Measurements from ENCODE around the gene MYO1D. TPM values are rescaled to one million over a fixed set of nuclear protein-coding genes. Genes with fewer than 3 reads are reported as not detected.

MYO1D gene
- total and polyA plus RNA-seq, 5 experiments from 2014 or later: 1.3 to 9.7 (median 3.1) TPM

DNA sequence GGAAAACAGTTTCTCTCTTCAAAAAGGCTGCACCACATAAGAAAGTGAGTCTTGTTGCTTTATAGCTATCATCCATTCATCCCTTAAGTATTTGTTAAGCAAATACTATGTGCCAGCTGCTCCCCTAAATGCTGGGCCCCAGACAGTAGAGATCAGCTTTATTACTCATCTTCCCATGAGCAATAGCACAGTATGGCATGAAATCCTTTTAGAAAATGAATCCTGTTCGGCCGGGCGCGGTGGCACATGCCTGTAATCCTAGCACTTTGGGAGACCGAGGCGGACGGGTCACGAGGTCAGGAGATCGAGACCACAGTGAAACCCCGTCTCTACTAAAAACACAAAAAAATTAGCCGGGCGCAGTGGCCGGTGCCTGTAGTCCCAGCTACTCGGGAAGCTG is 99.5 kb downstream of the MYO1D start:
- ATAC-seq: no peak
- Mint-ChIP-seq H3K36me3 (peaks cover 0 to 3% (median 3%) of the 10 kb centered on the region in 3 donors), H3K4me1 (no peaks in the 10 kb centered on the region), H3K27me3 (peaks cover 0 to 2% (median 0%) of the 10 kb centered on the region in 5 donors), H3K9me3 (peaks cover 0 to 2% (median 0%) of the 10 kb centered on the region in 9 donors), H3K4me3 (no peak overlapping the region), H3K27ac (no peak overlapping the region)
- POLR2A ChIA-PET: no interaction called here
- DNase-seq: no peak

DNA sequence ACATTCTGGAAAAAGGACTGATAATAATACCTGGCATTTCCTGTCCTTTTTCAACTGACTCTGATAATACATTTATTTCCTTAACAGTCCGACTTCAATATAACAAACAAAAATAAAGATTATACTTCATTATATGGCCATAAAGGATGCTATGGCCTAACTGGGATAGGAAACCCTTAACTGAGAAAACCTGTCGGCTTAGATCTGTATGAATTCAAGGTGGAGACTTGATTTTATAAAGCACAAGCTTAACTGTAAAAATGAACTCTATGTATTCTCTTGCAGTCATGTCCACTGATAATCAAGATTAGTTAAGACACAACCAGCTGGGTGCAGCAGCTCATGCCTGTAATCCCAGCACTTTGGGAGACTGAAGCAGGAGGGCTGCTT is 102.2 kb downstream of the MYO1D start:
- POLR2A ChIA-PET: no interaction called here
- Mint-ChIP-seq H3K4me1 (no peaks in the 10 kb centered on the region), H3K9me3 (peaks cover 0 to 2% (median 0%) of the 10 kb centered on the region in 9 donors), H3K36me3 (peaks cover 0 to 5% (median 0%) of the 10 kb centered on the region in 3 donors), H3K27ac (no peak overlapping the region), H3K4me3 (no peak overlapping the region), H3K27me3 (peaks cover 0 to 2% (median 0%) of the 10 kb centered on the region in 5 donors)
- DNase-seq (no peak), ATAC-seq (no peak)

DNA sequence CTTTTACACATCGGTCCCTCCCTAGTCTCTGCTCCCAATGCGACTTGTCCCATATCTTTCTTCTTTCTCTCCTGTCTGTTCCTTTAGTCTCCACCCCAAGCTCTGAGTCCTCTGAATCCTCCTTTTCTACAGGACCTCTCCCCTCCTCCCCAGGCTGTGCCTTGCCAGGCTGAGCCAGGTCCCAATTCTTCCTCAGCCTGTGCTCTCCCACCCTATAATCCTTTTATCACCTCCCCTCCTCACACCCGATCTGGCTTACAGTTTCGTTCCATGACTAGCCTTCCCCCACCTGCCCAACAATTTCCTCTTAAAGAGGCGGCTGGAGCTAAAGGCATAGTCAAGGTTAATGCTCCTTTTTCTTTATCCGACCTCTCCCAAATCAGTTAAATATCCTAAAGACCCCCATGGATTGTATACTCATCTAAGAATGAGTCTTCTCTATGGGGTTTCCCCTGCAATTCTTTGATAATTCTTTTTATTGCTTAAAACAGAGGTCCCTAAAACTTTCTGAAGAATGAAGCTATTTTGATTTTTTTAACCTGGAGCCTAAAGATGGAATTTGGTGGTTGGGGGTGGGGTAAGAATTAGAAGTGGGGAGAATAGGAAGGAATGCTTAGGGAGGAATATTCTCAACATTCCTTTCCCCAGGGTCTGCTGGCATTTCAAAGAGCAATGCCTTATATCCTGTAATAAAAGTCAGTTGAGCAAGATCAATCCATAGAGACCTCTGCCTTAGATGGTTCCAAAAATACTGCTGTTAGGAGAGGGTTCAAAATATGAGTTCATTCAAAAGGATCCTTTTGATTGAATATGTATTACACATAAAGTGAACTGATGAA is 102.8 kb downstream of the MYO1D start:
- POLR2A ChIA-PET: no interaction called here
- Mint-ChIP-seq H3K4me1 (no peaks in the 10 kb centered on the region), H3K4me3 (no peak overlapping the region), H3K27me3 (peaks cover 0 to 2% (median 0%) of the 10 kb centered on the region in 5 donors), H3K27ac (no peak overlapping the region), H3K36me3 (peaks cover 0 to 7% (median 0%) of the 10 kb centered on the region in 3 donors), H3K9me3 (peaks cover 0 to 2% (median 0%) of the 10 kb centered on the region in 9 donors)
- no peak for ATAC-seq
- no peak for DNase-seq

DNA sequence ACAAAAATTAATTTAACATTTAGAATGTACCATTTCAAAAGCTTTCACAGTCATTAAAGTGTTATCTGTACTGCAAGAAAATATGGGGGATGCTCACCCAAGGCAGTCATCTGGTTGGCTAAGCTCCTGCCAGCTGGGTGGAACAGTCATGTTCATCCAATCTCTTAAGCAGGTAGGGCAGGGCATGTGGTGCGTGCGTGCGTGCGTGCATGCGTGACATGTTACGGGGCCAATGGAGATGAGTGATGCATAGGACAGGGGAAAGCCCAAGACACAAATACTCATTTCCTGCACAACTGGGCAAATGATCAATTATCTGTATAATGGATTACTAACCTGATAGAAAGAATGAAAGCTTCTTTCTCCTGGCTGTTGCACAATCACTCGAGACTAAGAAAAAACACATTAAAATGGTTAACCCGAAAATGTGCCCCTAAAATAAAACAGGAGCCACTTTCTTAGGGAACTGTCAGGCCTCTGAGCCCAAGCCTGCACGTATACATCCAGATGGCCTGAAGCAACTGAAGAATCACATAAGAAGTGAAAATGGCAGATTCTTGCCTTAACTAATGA is 104.4 kb downstream of the MYO1D start:
- no peak for ATAC-seq
- POLR2A ChIA-PET: no interaction called here
- Mint-ChIP-seq H3K27ac (peak overlapping the region in 1 of 10 donors; percentile 33), H3K4me1 (no peaks in the 10 kb centered on the region), H3K4me3 (no peak overlapping the region), H3K27me3 (peaks cover 0 to 2% (median 0%) of the 10 kb centered on the region in 5 donors), H3K36me3 (peaks cover 0 to 7% (median 0%) of the 10 kb centered on the region in 3 donors), H3K9me3 (peaks cover 0 to 2% (median 0%) of the 10 kb centered on the region in 9 donors)
- DNase-seq: no peak

DNA sequence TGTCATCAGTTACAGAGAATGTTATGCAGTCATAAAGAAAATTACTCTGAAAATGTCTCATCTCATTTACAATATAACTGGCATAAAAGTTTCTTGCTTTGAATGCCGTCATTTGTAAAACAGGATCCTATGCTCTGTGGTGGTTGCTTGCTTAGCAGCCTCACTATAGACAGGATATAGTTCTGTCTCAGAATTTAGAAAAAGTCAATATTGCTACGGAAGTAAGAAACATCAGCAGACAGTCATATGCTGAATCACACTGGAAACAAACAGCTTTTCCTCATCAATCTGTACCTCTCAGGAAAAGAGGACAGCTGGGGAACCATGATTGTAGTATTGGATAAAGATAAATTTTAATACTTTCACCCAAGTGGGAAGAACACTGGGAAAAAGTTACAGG is 105.5 kb downstream of the MYO1D start:
- Mint-ChIP-seq H3K36me3 (peaks cover 0 to 7% (median 0%) of the 10 kb centered on the region in 3 donors), H3K27ac (no peak overlapping the region), H3K4me1 (no peaks in the 10 kb centered on the region), H3K4me3 (no peak overlapping the region), H3K27me3 (peaks cover 0 to 2% (median 0%) of the 10 kb centered on the region in 5 donors), H3K9me3 (peaks cover 0 to 2% (median 0%) of the 10 kb centered on the region in 9 donors)
- POLR2A ChIA-PET: no interaction called here
- ATAC-seq (peak in 1 of 2 donors; percentile 27), DNase-seq (no peak)

DNA sequence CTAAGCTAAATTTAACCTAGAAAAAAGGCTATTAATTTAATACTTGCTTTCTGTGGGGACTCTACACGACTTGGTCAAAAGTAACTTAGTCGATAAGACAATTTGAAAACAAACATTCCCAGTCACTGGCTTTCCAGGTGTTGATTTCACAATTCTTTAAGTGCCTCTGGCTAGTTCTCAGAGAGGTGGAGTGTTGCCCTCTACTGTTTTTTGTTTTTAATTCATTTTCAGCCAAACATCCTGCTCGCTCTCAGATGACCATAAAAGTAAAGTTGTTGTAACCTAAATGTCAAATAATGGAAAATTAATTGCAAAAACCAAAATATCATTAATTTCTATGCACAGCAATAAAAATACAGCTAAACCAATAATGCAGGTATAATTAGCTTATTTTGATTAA is 107.1 kb downstream of the MYO1D start:
- Mint-ChIP-seq H3K27ac (no peak overlapping the region), H3K4me3 (no peak overlapping the region), H3K9me3 (peaks cover 0 to 2% (median 0%) of the 10 kb centered on the region in 9 donors), H3K36me3 (peaks cover 0 to 7% (median 0%) of the 10 kb centered on the region in 3 donors), H3K4me1 (no peaks in the 10 kb centered on the region), H3K27me3 (peaks cover 0 to 2% (median 0%) of the 10 kb centered on the region in 5 donors)
- DNase-seq: no peak
- POLR2A ChIA-PET: no interaction called here
- ATAC-seq: no peak

DNA sequence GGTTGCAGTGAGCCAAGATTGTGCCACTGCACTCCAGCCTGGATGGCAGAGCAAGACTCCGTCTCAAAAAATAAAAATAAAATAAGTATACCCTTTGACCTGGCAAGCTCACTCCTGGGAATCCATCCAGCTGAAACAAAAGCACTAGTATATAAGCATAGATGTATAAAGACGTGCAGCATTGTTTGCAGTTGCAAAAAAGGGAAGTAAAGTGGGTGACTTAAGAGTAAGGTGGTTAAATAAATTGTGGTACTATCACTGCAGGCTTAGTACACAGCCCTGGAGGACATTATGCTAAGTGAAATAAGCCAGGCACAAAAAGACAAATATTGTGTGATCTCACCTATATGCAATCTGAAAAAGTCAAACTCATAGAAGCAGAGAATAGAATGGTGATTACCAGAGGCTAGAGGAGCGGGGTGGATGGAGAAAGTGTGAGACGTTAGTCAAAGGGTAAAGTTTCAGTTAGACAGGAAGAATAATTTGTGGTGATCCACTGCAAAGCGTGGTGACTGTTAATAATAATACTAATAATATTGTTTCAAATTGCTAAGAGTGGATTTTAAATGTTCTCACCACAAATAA is 113.0 kb downstream of the MYO1D start:
- no peak overlapping the region for H3K27ac Mint-ChIP-seq
- ATAC-seq (no peak), DNase-seq (no peak)
- no peaks in the 10 kb centered on the region for H3K27me3 Mint-ChIP-seq
- no peak overlapping the region for H3K4me3 Mint-ChIP-seq
- peaks cover 2 to 14% (median 10%) of the 10 kb centered on the region in 4 donors for H3K4me1 Mint-ChIP-seq
- no peaks in the 10 kb centered on the region for H3K9me3 Mint-ChIP-seq
- POLR2A ChIA-PET: no interaction called here
- peaks cover 0 to 2% (median 1%) of the 10 kb centered on the region in 3 donors for H3K36me3 Mint-ChIP-seq

DNA sequence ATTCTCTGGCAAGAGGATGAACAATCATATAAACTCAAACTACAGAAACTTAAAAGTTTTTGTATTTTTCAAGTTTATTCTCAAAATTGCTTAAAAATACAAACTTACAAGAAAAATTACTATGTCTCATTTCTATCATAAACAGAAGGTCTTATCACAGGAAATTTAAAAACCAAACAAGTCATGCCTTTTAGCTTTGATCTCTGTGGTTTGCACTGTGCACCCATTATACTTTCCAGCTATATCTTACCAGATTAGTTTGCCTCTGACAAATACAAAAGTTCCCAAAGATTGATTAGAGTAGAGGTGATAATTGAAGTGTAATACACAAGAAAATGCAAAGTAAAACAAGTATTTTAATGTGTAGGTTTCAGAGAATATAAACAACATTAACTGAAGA is 117.4 kb downstream of the MYO1D start:
- no peaks in the 10 kb centered on the region for H3K9me3 Mint-ChIP-seq
- peak overlapping the region in 1 of 10 donors; percentile 56 for H3K27ac Mint-ChIP-seq
- peak overlapping the region in 2 of 10 donors; percentile 9 to 49 for H3K4me3 Mint-ChIP-seq
- no peak for ATAC-seq
- DNase-seq: no peak
- POLR2A ChIA-PET: no interaction called here
- H3K36me3 Mint-ChIP-seq: peaks cover 0 to 2% (median 1%) of the 10 kb centered on the region in 3 donors
- H3K27me3 Mint-ChIP-seq: no peaks in the 10 kb centered on the region
- peaks cover 2 to 14% (median 11%) of the 10 kb centered on the region in 4 donors for H3K4me1 Mint-ChIP-seq

DNA sequence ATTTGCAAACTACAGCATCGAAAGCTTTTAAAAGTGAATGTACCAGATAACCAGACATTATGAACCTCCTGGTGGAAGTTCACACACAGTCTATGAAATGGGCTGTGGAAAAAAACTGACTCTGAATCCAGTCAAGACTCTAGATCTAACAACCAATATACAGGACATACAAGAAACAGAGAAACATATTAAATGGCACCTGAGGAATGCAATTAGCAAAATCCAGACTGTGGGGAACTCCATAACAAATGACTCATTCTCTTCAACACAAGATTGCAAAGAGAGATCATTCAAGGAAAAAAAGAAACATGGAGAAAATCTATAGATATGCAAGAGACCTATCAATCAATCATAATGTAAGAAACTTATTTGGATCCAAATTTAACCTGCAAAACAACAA is 119.0 kb downstream of the MYO1D start:
- Mint-ChIP-seq H3K36me3 (peaks cover 0 to 1% (median 0%) of the 10 kb centered on the region in 3 donors), H3K27me3 (no peaks in the 10 kb centered on the region), H3K27ac (peak overlapping the region in 1 of 10 donors; percentile 6), H3K9me3 (no peaks in the 10 kb centered on the region), H3K4me1 (peaks cover 2 to 14% (median 11%) of the 10 kb centered on the region in 4 donors), H3K4me3 (no peak overlapping the region)
- DNase-seq (no peak), ATAC-seq (no peak)
- POLR2A ChIA-PET: no interaction called here

DNA sequence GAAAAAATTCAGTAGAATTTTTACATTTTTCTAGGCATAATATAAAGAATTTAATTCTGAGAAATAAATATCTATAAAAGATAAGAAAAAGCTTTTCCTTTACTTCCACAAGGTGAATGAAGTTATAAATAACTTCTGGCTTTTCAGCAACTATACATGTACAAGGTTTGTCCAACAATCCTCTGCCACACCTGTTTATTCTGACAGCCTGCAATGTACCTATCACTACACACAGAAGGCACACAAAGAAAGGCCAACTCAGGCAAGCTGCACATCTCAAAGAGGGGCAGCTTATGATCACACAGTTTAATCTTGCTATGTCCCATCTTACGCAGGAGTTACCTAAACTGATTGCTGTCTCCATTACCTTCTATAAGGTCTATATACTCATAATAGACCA is 120.2 kb downstream of the MYO1D start:
- Mint-ChIP-seq H3K27me3 (no peaks in the 10 kb centered on the region), H3K36me3 (peaks cover 0 to 1% (median 0%) of the 10 kb centered on the region in 3 donors), H3K27ac (no peak overlapping the region), H3K4me1 (peaks cover 2 to 14% (median 11%) of the 10 kb centered on the region in 4 donors), H3K9me3 (no peaks in the 10 kb centered on the region), H3K4me3 (no peak overlapping the region)
- DNase-seq (no peak), ATAC-seq (no peak)
- POLR2A ChIA-PET: no interaction called here

DNA sequence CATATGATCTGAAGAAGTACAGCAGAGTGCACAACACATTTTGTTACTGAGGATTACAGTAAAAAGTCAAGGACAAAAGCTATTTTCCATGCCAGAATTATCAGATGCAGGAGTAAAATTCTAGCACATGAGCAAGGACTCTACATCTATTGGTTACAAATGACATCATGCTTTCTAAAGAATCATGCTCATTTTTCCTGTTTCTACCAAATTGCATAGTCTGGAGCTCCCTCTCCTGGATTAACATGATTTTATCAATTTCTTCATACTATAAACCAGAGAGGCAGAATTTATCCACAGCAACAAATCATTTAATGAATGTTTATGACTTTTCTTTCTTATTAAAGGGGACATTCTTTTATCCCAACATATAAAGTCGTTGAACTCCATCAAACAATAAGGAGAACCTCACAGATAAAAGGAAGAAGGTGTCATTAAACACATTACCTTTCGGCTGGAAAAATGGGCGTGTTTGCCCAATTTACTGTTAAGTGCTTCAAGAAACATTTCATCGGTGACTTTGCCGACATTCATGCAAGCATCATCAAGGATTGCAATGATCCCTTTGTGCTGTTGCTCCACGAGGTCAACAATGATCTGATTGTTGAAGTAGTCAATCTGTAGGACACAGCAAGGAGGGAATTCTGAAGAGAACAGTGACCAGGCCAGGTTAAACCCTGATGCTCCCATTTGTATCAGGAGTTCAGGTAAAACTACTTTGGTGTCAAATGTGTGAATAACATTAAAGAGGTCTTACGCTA is 121.7 kb downstream of the MYO1D start:
- Mint-ChIP-seq H3K4me3 (no peak overlapping the region), H3K9me3 (no peaks in the 10 kb centered on the region), H3K27ac (no peak overlapping the region), H3K27me3 (no peaks in the 10 kb centered on the region), H3K36me3 (peaks cover 0 to 1% (median 0%) of the 10 kb centered on the region in 3 donors), H3K4me1 (peaks cover 2 to 12% (median 11%) of the 10 kb centered on the region in 4 donors)
- peak; percentile 69 to 80 for ATAC-seq
- POLR2A ChIA-PET: interaction anchor here (1.2 kb wide), 1 partner anchor 272 kb away, joined by 3 read pairs; no protein-coding TSS in a partner anchor
- DNase-seq: peak in 3 of 10 donors; percentile 49 to 63 (median 58)

DNA sequence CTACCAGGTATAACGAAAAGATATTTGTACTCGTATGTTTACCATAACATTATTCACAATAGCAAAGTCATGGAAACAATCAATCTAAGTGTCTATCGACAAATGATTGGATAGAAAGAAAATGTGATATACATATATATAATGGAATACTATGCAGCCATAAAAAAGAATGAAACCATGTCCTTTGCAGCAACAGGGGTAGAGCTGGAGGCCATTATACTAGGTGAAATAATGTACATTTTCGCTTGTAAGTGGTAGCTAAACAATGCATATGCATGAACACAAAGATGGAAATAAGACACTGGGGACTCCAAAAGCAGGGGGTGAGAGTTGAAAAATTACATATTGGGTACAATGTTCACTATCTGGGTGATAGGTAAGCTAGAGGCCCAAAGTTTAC is 124.0 kb downstream of the MYO1D start:
- ATAC-seq (no peak), DNase-seq (no peak)
- POLR2A ChIA-PET: no interaction called here
- Mint-ChIP-seq H3K9me3 (no peaks in the 10 kb centered on the region), H3K4me3 (no peak overlapping the region), H3K27me3 (no peaks in the 10 kb centered on the region), H3K36me3 (peaks cover 0 to 2% (median 0%) of the 10 kb centered on the region in 3 donors), H3K27ac (no peak overlapping the region), H3K4me1 (no peaks in the 10 kb centered on the region)

All from naive thymus-derived CD8-positive, alpha-beta T cell (primary cell).